Measurements from ENCODE around the gene SPATS2.

GRCh38 chr12:49565406-49566265 lies 198.4 kb downstream of the SPATS2 start:
- TF ChIP-seq CTCF (IDR thresholded peaks at IDR 0.05) (no peak), EZH2 (IDR thresholded peaks at IDR 0.05) (no peak), EZH2phosphoT487 (IDR thresholded peaks at IDR 0.05) (no peak)
